GM18517 (cell line): ENCODE results near the gene USP32.
"Not testable (repeated sequence)": the region's sequence is repeated elsewhere in the genome, so short reads cannot be mapped to it uniquely, and the experiment has no call there.

Experiments
- ATAC-seq: cut with Tn5 transposase; IDR thresholded peaks from one replicate; pipeline ENCODE4 v1.9.1; 2021; ENCODE audit warnings: mild to moderate bottlenecking, moderate library complexity; ENCODE audit not compliant: unreplicated experiment

USP32 gene

DNA sequence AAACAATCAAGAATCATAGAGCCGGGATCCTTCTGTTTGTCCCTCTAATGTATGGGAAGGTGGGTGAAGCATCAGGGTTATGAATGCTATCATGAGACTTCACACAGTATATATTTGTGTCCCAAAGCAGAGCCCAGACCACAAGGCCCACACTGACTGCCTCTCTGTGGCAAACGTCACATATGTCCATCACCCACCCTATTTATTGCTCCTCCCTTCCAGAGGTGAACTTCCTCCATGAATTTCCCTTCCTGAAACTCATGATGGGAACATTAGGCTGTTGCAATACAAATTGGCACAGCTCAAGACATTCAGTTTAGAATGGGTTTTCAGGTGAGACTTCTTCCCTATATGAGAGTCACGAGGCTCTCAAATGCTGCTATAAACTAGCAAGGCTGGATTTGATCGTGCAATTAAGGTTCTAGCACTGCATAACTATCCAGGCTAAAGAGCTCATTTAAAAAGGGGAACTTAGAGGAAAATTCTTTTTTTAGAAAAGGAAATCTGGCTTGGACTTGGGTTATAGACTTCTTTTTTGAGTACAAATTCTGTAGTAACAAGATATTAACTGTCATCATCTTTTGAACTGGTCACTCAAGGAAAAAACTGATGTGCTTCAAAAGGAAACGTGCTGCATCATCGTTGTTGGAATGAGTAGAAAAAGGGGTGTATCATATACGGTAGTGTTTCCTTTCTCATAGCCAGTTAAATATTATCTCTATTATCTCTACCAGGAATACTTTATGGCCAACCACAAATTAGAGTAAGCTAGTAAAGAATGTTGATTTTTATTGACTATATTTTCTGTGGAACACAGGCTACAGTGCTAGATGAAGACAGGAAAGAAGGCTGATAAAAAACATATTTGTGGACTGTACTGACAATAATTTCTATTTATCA lies 204.8 kb downstream of the USP32 start:
- not testable (repeated sequence) for ATAC-seq

DNA sequence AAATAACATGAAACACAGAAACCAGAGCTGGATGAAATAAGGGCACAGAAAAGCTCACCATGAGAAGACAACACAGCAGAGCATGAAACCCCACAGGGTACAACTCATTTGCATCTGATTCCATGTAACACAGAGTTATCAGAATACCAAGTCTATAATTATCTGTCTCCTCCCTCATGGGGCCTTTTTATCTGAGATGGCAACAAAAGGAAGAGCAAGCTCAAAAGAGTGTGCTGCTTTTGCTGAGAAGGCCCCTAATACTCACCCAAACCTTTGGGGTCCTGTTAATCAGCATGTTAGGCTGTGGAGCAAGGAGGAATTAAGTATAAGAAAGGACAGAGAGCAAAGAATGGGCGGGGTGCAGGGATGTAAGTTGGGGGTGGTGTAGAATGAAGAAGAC lies 205.6 kb downstream of the USP32 start:
- not testable (repeated sequence) for ATAC-seq

DNA sequence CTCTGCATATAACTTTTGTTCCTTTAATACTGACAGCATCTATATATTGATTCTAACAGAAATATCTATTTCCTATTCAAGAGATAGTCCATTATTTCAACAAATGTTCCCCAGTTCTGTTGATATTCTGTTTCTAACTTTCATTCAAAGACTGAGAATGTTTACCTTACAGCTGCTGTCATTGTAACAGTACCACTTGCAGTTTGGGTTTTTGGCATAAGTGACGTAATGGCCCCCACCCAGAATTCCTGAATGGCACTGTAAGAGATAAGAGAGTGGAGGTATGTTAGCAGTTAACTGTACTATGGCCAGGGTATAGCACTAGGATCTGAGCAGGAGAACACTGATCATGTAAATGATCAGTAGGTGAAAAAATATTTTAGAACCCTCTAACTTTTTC lies 211.6 kb downstream of the USP32 start:
- not testable (repeated sequence) for ATAC-seq

DNA sequence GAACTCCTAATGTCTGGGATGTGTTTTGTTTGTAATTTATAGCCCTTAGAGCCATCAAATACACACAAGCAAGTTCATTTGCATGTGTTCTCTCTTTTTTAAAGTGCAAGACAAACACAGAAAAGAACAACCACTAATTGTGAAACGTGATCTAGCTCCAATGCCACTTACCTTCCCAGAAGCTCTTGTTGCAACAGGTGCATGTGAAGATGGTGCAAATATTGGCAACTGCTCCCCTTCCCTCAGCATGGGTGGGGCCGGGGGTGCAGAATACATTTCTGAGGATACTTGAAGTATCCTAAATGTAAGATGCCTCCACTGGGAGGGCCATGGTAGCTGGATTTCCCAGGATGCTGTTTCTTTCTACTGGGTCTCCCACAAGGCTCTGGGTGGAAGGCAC lies 213.8 kb downstream of the USP32 start:
- ATAC-seq, result not testable (repeated sequence)

DNA sequence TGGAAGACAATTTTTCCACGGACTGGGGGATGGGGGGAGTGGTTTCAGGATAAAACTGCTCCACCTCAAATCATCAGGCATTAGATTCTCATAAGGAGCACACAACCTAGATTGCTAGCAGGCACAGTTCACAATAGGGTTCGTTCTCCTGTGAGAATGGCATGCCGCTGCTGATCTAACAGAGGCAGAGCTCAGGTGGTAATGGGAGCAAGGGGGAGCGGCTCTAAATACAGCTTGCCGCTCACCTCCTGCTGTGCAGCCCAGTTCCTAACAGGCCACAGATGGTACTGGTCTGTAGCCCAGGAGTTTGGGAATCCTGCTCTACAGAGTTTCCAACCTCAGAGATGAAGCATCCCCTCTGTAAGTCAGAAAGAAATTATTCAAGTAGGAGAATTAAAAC lies 215.2 kb downstream of the USP32 start:
- not testable (repeated sequence) for ATAC-seq

DNA sequence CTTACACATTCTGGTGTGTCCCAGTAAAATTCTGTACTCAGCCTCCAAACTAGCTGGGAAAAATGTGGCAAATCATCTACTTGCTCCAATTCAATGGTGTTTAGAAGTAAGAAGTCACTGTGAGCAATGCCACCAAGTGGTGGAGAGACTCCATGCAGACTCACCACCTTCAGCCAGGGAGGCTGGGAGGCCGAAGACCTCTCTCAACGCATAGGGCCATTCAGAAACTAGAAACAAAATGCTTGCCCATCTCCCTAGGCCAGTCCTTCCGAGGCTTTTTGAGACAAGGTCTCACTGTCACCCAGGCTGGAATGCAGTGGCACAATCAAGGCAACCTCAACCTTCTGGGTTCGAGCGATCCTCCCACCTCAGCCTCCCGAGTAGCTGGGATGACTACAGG lies 217.2 kb downstream of the USP32 start:
- ATAC-seq, result not testable (repeated sequence)

DNA sequence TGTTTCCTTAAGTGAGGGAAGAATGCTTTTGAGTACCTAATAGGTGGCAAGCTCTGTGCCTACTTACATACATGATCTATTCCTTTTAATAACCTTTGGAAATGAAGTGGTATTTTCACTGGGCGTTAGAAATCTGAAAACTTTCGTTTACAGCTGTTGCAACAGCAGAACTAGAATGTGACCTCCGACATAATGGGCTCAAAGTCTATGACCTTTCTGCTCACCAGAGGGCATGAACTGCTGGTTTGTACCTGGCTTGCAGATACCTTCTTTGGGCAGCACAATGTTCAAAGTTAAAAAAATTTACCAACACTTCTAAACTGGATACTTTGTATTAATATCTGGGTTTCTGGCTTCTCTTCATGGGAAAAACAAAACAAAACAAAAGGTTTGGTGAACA lies 217.9 kb downstream of the USP32 start:
- no peak for ATAC-seq

DNA sequence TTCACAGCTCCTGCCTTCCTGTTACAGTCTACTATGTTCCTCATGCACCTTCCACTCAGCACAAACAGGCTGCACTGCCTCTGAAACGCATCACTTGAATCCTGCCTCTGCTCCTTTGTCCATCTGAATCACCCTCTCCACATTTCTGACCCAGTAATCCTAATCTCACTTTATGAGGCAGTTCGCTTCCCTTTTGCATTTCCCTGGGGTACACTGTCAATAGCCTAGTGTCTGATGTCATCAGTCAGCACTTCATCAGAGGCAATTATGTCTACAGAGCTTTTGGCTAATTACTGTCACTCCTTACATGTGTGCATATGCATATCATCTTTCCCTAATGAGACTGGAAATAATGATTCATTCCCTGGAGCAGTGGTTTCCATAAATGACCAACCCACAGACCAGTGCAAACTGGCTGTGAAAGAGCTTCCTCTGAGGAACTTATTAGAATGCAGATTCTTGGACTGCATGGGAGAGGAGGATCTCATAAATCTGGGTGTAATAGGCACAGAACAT lies 218.6 kb downstream of the USP32 start:
- no peak for ATAC-seq

DNA sequence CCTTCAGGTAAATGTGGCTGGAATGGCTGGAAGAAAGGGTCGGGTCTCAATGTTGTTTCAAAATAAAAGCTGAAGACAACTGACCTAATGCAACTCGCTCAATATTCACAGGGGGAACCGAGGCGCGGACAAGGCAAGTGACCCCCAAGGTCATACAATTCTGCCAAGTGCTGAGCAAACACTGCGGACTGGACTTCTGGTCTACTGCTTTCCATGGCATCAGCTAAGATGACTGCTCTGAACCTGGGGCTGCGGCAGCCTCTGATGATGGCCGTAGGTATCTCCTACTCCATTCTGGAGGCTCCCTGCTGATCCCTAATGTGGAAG lies 220.2 kb downstream of the USP32 start:
- no peak for ATAC-seq

DNA sequence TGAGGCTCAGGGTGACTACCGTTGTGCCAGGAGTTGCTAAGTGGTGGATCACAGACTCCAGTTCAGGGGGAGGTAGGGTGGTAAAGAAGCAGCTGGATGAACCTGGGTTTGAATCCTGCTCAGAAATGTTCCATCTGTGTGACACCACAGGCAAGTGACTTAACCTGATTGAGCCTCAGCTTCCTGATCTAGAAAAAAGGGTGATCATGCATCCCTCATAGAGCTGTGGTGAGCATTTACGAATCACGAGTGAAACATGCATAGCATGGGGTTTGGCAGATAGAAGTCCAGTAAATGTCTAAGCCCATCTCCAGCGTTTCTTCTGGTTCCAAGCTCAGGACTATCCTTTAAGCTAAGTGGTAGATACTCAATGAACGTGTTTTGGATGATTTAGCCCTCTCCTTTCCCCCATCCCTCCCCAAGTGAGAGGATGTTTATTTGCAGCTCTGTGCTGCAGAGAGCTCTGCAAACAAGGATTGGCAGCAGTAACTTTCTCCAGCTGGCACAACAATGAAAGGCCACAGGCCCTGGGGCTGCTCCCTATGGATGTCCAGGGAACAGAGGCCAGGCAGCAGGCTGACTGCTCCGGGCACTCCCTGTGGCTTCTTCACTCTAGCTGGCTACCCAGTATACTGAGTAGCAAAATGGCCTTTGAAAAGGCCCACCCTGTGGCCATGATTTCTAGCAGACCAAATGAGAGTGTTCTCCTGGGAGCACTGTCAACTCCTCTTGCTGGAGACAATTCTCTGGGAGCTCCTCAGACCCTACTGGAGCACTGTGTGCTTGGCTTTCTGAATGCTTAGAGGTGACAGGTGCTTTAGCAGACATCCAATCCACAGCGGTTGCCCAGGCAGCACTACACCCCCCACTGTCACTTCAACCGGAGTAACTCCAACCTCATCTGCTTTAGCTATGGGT lies 220.8 kb downstream of the USP32 start:
- no peak for ATAC-seq

DNA sequence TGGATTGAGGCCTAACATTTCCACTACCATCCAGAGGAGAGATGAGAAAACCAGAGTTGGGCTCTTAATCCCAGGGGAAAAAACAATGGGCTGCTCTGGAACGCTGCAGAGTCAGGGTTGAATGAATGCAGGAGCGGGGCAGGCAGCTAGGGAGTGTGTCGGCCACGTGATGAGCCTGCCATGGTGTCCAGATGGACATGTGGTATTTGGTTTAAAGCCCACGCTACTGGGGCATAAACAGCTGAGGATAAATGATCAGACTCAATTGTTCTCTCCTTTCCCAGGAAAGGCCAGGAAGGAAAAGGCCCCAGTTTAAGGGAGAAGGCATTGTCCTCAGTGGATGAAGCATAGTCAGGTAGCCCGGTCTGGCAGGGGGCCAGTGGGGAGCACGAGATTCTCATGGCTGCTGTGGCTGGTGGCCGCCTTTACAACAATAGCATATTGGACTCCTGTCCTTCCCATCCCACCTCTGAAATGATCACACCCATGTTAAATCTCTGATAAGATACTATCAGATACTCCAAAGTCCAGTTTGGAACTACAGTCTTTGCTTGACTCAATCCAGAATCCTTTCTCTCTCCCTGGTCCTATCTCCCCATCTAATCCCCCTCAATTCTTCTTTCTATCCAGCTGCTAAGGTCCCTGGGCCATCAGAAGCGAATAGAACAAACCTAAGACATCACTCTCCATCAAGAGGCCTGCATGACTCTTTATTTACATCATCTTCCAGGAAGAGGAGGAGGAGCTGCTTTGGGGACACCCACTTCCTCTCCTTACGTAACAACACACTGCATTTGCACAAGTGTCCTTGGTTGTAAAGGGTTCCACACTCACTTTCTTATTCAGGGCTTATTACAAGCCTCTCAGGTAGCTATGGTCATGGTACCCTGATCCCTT lies 221.8 kb downstream of the USP32 start:
- no peak for ATAC-seq

DNA sequence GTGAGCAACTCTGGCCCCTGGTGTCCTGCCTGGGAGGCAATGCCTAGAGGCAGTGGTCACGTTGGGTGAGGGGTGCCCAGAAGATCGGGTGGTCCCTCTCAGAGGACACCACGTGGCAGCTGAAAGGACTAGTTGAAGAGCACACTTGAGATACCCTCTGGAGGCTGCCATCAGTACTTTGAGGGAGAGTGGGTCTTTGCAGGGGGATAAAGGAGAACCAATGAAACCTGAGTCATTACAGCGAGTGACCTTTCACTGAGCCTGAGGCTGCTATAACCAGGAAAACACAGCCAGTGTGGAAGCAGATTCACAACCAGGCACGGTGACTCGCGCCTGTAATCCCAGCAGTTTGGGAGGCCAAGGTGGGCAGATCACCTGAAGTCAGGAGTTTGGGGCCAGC lies 223.3 kb downstream of the USP32 start:
- no peak for ATAC-seq

DNA sequence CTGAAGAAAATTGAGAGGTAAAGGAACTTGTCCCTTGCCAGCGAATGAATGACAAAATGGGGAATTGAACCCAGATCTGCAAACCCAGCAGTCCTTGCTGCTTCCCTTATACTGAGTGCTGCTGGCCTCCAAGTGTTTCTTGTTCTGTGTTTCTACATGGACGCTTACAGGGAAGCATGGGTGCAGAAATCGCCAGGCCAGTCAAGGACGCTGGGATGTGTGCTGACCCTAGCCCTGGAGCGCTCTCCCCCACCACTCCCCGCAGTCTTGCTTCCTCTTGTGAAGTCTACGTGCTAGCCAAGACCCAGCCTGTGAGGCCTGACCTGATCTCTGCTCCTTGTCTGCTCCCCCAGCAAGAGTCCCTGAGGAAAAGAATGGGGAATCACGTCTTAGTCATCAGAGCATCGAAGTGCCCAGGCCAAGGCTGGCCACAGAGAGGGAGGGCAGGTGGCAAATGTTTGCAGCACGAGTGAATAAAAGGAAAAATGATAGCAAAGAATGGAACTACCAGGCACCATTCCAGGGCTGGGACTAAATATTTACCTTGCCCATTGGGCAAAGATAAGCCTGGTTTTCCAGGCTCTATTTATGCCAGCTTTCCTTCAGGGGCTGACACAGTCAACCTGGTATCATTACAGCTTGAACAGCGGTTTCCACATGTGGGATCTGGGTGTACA lies 224.7 kb downstream of the USP32 start:
- ATAC-seq, result no peak

DNA sequence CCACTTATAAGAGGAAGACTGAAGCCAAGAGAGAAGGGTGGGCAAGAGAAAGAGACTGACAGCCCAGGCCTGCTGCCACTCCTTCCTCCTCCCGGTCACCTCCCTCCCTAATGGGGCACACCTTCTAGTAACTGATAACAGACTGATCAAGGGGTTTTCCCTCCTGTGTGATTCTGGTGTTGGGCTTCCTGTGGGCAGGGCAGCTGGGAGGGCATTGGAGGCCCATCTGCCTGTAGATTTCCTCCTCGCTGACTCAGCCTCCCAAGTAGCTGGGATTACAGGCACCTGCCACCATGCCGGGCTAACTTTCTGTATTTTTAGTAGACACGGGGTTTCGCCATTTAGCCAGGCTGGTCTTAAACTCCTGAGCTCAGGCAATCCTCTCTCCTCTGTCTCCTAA lies 226.0 kb downstream of the USP32 start:
- no peak for ATAC-seq

DNA sequence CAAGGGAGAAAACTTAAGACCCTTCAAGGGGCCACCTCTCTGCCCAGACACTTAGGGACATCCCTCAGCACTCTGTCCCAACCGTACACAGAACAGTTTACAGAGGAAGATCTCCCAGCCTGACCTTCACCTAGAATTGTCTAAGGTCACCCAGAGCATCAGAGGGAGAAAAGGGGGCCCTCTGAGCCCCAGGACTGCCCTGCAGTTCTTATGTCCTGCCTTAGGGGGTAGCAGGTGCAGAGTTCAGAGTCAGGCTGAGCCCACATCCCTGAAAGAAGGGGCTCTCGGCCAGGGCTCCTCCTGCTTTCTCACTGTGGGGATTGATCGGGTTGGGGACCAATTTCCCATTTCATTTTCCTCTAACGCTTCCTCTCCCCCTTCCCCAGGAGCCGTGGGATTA lies 226.7 kb downstream of the USP32 start:
- ATAC-seq, result no peak

DNA sequence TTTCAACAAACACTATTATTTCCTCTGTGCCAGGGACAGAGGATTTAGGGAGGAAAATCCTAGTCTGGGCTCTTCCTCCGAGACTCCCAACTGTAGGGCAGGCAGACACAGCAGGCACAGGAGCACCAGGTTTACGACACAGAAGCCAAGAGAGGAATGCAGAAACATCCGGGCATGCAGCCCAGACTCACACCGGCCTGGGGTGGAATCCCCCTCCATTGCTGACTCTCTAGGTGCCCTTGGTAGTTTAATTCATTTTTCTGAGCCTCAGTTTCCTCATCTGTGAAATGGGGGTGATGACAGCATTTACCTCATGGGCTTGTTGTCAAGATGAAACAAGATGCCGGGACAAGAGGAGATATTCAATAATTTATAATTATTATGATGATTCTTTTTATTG lies 227.2 kb downstream of the USP32 start:
- ATAC-seq, result no peak

DNA sequence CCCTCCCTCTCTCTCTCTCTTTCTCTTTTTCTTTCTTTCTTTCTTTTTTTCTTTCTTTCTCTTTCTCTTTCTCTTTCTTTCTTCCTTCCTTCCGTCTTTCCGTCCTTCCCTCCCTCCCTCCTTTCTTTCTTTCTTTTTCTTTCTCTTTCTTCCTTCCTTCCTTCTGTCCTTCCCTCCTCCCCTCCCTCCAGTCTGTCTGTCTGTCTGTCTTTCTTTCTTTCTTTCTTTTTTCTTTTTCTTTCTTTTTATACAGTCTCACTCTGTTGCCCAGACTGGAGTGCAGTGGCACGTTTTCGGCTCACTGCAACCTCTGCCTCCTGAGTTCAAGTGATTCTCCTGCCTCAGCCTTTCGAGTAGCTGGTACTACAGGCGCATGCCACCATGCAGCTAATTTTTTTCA lies 227.8 kb downstream of the USP32 start:
- no peak for ATAC-seq

DNA sequence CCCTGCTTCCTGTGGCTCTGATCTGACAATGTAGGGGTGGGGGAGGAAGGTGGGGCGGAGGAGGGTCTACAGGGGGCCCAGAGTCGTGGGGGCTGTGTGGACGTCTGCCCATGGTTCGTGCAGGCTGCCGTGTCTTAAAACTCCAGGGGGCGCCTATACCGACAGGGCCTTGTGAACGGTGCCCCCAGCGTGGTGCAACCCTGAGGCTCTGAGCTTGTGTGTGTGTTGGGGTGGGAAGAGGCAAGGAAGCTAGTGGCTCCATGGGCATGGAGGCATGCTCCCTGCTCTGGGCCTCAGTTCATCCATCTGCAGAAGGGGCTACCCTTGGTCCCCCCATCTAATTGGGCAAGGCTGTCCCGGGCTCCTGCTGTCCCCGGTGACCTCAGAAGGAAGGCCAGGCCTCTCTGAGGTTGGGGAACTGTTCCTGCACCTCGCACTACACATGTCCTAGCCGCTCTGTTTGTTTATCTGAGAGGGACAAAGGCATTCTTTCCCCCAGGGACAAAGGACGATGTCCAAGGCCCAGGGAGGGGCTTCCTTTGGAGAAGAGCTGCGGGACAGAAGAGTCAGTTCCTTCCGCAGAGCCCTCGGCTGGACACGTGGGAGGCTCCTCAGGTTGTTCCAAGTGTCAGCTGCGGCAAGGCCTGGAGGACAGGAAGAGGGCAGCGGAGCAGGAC lies 228.7 kb downstream of the USP32 start:
- no peak for ATAC-seq

DNA sequence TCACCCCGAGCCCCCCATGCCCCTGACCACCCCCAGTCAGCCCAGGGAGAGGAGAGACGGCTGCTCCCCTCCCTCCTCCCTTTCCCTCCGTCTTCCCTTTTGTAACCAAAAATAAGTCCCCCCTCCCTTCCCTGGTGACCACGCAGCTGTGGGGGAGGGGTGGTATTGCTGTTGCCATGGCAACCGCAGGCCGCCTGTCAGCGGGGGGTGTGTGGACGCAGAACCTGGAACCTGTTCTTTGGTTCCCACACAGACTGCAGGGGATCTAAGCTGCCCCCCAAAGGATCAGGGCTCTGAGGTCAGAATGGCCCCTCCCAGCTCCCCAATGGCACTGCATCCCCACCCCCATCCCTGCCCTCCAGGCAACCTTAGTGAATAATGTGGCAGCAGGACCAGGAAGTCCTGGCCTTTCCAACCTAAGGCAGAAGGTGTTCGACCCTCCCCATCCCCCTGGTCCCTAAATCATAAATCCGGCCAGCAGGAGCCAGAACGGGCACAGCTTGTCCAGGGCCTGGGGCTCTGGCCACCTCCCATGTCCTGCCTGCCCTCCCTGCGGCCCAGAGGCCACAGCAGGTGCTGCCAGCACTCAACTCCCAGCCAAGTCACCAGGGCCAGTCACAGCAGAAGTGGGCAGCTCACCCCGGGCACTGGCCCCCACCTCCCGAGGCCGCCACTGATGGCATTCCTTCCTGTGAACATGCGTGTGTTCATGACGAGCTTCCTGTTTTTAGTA lies 230.2 kb downstream of the USP32 start:
- no peak for ATAC-seq
